ENCODE measurements around the gene LINC01488. TPM values are rescaled to one million over a fixed set of nuclear protein-coding genes. Genes with fewer than 3 reads are reported as not detected.

Gene LINC01488
- total and polyA plus RNA-seq, 9 of the 15 experiments (the other 6 are each of a cell fraction or from before 2014, with no cell fraction given) = not detected

DNA sequence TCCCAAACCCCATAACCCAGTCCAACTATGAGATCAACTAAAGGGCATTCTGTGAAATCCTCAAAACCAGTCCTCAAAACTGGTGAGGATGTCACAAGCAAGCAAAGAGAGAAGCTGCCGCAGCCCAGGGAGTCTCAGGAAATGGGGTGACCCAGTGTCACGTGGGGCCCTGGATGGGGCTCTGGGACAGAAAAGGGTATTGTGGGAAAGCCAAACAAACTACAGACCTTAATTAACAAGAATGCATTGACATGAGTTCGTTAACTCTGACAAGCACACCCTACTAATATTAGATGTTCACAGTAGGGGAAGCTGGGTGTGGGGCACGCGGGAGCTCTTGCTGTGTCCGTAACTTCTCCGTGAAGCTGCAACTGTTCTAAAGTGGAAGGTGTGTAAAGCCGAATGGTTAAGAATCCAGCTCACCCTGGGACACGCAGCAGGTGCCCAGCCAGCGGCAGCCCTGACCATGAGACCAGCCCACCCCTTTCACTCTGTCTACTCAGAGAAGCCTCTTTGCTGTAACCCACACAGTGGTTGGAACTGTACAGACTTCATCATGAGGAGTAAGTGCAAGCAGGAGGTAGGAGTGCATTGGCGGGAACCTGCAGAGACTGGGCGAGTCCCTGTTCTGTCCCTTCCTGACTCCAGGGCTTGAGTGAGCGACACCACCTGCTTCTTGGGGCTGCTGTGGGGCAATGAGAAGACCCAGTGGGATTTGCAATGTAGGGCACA lies 17.9 kb downstream of the LINC01488 start:
- no peak for DNase-seq (ENCODE audit: extremely low read depth in 1 of 4, low spot score in 3 of 4)
- Histone ChIP-seq H3K9me1 (ENCODE audit: control insufficient read depth, insufficient read depth, low read length) (no peaks in the 10 kb centered on the region), H3K9me3 (replicated peaks; ENCODE audit: control insufficient read depth, insufficient read depth, low read depth, low read length) (no peaks in the 10 kb centered on the region), H4K20me1 (replicated peaks; ENCODE audit: control insufficient read depth, insufficient read depth, low read length) (peaks cover 7% of the 10 kb centered on the region; the same call in 1 of the 2 replicates), H3K27me3 (ENCODE audit: control insufficient read depth in 2 of 2, insufficient read depth in 2 of 2, low read length in 2 of 2) (peaks cover 28 to 83% of the 10 kb centered on the region in 2 experiments), H3K27ac (ENCODE audit: extremely low read depth, low read depth, low read length) (no peak overlapping the region), H3K79me2 (ENCODE audit: control insufficient read depth, insufficient read depth, low read length) (no peaks in the 10 kb centered on the region), H2AFZ (ENCODE audit: low read depth, low read length) (no peak overlapping the region), H3K4me1 (replicated peaks in 1 of 2; ENCODE audit: control insufficient read depth in 2 of 2, insufficient read depth in 2 of 2, low read length in 2 of 2) (peaks cover 0 to 8% of the 10 kb centered on the region in 2 experiments; a peak in 2 of 5 replicates), H3K36me3 (ENCODE audit: control insufficient read depth, insufficient read depth, low read length) (no peaks in the 10 kb centered on the region), H3K4me2 (ENCODE audit: insufficient read depth, low read length) (no peak overlapping the region), H3K4me3 (no peak overlapping the region), H3K9ac (ENCODE audit: insufficient read depth in 1 of 2, low read depth in 2 of 2, low read length in 2 of 2) (no peak overlapping the region)
- intact Hi-C loops (cut with micrococcal nuclease) = no loop called here
- 13% methylated on average over 13 of the region's 13 CpGs for WGBS (ENCODE audit: insufficient coverage, low coverage, missing lambda C conversion rate)
- CTCF ChIA-PET (ENCODE audit: low intra/inter-chr PET ratio) = no interaction called here
- peak; percentile 69 for ATAC-seq
- no TSS peak for BruUV-seq (replicated peaks)
- POLR2A ChIA-PET = no interaction called here
- in situ Hi-C loops (cut with MboI) = no loop called here
- FAIRE-seq = no peak
- TF ChIP-seq ATF4 (CRISPR knock-in tag; IDR thresholded peaks at IDR 0.05) (no peak), ZNF41 (CRISPR knock-in tag; conservative IDR thresholded peaks at IDR 0.05) (no peak), ZNF584 (CRISPR knock-in tag; IDR thresholded peaks at IDR 0.05; ENCODE audit: low read depth) (no peak), USF2 (CRISPR knock-in tag; IDR thresholded peaks at IDR 0.05) (peak; percentile 34; the same call in 1 of the 2 replicates), L3MBTL2 (IDR thresholded peaks at IDR 0.05) (0 out of 2 replicates have a peak, but pooled peaks have one; percentile 17), XRCC4 (IDR thresholded peaks at IDR 0.05; ENCODE audit: extremely low read depth, insufficient read depth, insufficient read length) (no peak), ZBTB12 (CRISPR knock-in tag; IDR thresholded peaks at IDR 0.05) (no peak), ZZZ3 (IDR thresholded peaks at IDR 0.05) (no peak), LEF1 (IDR thresholded peaks at IDR 0.05) (no peak), SIN3B (IDR thresholded peaks at IDR 0.05; ENCODE audit: low read depth) (no peak), ZC3H11A (IDR thresholded peaks at IDR 0.05; ENCODE audit: low read depth, low read length) (no peak), PRPF4 (IDR thresholded peaks at IDR 0.05; ENCODE audit: insufficient read depth, low read depth, low read length, poor library complexity, severe bottlenecking) (no peak), BRF1 (IDR thresholded peaks at IDR 0.05; ENCODE audit: borderline replicate concordance, extremely low read depth, insufficient read length) (no peak), HMG20B (CRISPR knock-in tag; IDR thresholded peaks at IDR 0.05) (no peak)
- TF ChIP-seq, protein P1, sequence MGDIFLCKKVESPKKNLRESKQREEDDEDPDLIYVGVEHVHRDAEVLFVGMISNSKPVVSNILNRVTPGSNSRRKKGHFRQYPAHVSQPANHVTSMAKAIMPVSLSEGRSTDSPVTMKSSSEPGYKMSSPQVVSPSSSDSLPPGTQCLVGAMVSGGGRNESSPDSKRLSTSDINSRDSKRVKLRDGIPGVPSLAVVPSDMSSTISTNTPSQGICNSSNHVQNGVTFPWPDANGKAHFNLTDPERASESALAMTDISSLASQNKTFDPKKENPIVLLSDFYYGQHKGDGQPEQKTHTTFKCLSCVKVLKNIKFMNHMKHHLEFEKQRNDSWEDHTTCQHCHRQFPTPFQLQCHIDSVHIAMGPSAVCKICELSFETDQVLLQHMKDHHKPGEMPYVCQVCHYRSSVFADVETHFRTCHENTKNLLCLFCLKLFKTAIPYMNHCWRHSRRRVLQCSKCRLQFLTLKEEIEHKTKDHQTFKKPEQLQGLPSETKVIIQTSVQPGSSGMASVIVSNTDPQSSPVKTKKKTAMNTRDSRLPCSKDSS (IDR thresholded peaks at IDR 0.05; ENCODE audit: low read depth, partially characterized antibody) = no peak
- TF ChIP-seq, protein P2, sequence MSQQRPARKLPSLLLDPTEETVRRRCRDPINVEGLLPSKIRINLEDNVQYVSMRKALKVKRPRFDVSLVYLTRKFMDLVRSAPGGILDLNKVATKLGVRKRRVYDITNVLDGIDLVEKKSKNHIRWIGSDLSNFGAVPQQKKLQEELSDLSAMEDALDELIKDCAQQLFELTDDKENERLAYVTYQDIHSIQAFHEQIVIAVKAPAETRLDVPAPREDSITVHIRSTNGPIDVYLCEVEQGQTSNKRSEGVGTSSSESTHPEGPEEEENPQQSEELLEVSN (IDR thresholded peaks at IDR 0.05; ENCODE audit: borderline replicate concordance in 1 of 2, extremely low read depth in 1 of 2, insufficient read depth in 1 of 2, insufficient read length in 1 of 2, low read depth in 1 of 2, low read length in 1 of 2, poor library complexity in 1 of 2, severe bottlenecking in 1 of 2) = peak in 1 of 2 experiments; percentile 9

All from K562 (cell line).